ENCODE measurements around the gene CTNNA2.

- TF ChIP-seq POLR2A (IDR thresholded peaks at IDR 0.05) (no peak), CTCF (IDR thresholded peaks at IDR 0.05) (no peak), POLR2AphosphoS5 (IDR thresholded peaks at IDR 0.05) (no peak), EP300 (IDR thresholded peaks at IDR 0.05) (no peak)
Measured at GRCh38 chr2:80591233-80591632, 1078.4 kb downstream of the CTNNA2 start.
